ACC112 (cell line): ENCODE results near the gene FOXD1.

Experiments
- H2AFZ ChIP-seq: fragments of 200-600 bp; sonication (generic); one replicate; pipeline ENCODE4 v1.6.0; 2017; ENCODE audit warnings: antibody characterized with exemption, low read length; ENCODE audit not compliant: unreplicated experiment
- H3K27ac ChIP-seq: fragments of 200-600 bp; sonication (generic); 2 replicates; pipeline ENCODE4 v1.5.1; 2014; ENCODE audit warnings: low read depth, mild to moderate bottlenecking, antibody characterized with exemption, low read length, moderate library complexity
- H3K27me3 ChIP-seq: fragments of 200-600 bp; sonication (generic); 2 replicates; pipeline ENCODE4 v1.6.1; 2014; ENCODE audit warnings: mild to moderate bottlenecking, antibody characterized with exemption, low read length, moderate library complexity, mixed read lengths; ENCODE audit not compliant: insufficient read depth
- H3K36me3 ChIP-seq: fragments of 200-600 bp; sonication (generic); 2 replicates; pipeline ENCODE4 v1.6.1; 2016; ENCODE audit warnings: mild to moderate bottlenecking, antibody characterized with exemption, low read length, moderate library complexity, mixed read lengths; ENCODE audit not compliant: insufficient read depth
- H3K4me1 ChIP-seq: fragments of 200-600 bp; sonication (generic); one replicate; pipeline ENCODE4 v1.6.1; 2016; ENCODE audit warnings: low read length, mixed read lengths; ENCODE audit not compliant: insufficient read depth, unreplicated experiment, control insufficient read depth
- H3K4me3 ChIP-seq: fragments of 200-600 bp; sonication (generic); 2 replicates; pipeline ENCODE4 v1.5.1; 2014; ENCODE audit warnings: mild to moderate bottlenecking, low read depth, low read length
- H3K79me2 ChIP-seq: fragments of 200-600 bp; sonication (generic); one replicate; pipeline ENCODE4 v1.6.0; 2016; ENCODE audit warnings: low read length; ENCODE audit not compliant: control insufficient read depth, unreplicated experiment, insufficient read depth

The FOXD1 gene

GRCh38 chr5:73447530-73448462, 781 bp downstream of the FOXD1 start:
- H3K27ac ChIP-seq, result peak overlapping the region; percentile 55
- H3K4me3 ChIP-seq, result peak overlapping the region; percentile 92
- H3K4me1 ChIP-seq, result peaks cover 12% of the 10 kb centered on the region
- peaks cover 9% of the 10 kb centered on the region; the same call in 1 of the 2 replicates for H3K36me3 ChIP-seq
- peaks cover 32% of the 10 kb centered on the region for H3K79me2 ChIP-seq
- H3K27me3 ChIP-seq, result peaks cover 26% of the 10 kb centered on the region
- H2AFZ ChIP-seq, result peak overlapping the region; percentile 52

- Histone ChIP-seq H3K27me3 (peaks cover 17% of the 10 kb centered on the region), H3K36me3 (peaks cover 9% of the 10 kb centered on the region; the same call in 1 of the 2 replicates), H3K4me1 (peaks cover 12% of the 10 kb centered on the region), H3K4me3 (peak overlapping the region; percentile 92), H2AFZ (no peak overlapping the region), H3K79me2 (peaks cover 32% of the 10 kb centered on the region), H3K27ac (no peak overlapping the region)
These were observed 1.7 kb downstream of the FOXD1 start for GRCh38 chr5:73446631-73447529.

GRCh38 chr5:73445665-73446630, 2.6 kb downstream of the FOXD1 start:
- H3K27ac ChIP-seq, result no peak overlapping the region
- H3K4me3 ChIP-seq, result peak overlapping the region; percentile 88

GRCh38 chr5:73444499-73445438, 3.8 kb downstream of the FOXD1 start:
- H3K79me2 ChIP-seq, result peaks cover 32% of the 10 kb centered on the region
- no peak overlapping the region for H2AFZ ChIP-seq
- H3K27ac ChIP-seq, result no peak overlapping the region
- peak overlapping the region; percentile 88 for H3K4me3 ChIP-seq
- peaks cover 20% of the 10 kb centered on the region for H3K4me1 ChIP-seq
- H3K36me3 ChIP-seq, result peaks cover 9% of the 10 kb centered on the region; the same call in 1 of the 2 replicates
- peaks cover 1% of the 10 kb centered on the region for H3K27me3 ChIP-seq

More at GRCh38 chr5:73445665-73446630, 2.6 kb downstream of the FOXD1 start:
- peaks cover 12% of the 10 kb centered on the region for H3K27me3 ChIP-seq
- H3K36me3 ChIP-seq, result peaks cover 9% of the 10 kb centered on the region; the same call in 1 of the 2 replicates
- H3K4me1 ChIP-seq, result peaks cover 16% of the 10 kb centered on the region
- no peak overlapping the region for H2AFZ ChIP-seq
- H3K79me2 ChIP-seq, result peaks cover 32% of the 10 kb centered on the region

GRCh38 chr5:73443829-73444498, 4.6 kb downstream of the FOXD1 start:
- Histone ChIP-seq H3K36me3 (peaks cover 9% of the 10 kb centered on the region; the same call in 1 of the 2 replicates), H2AFZ (no peak overlapping the region), H3K4me1 (peaks cover 23% of the 10 kb centered on the region), H3K4me3 (no peak overlapping the region), H3K27ac (no peak overlapping the region), H3K79me2 (peaks cover 32% of the 10 kb centered on the region), H3K27me3 (no peaks in the 10 kb centered on the region)

- peaks cover 30% of the 10 kb centered on the region for H3K4me1 ChIP-seq
- H3K27me3 ChIP-seq, result no peaks in the 10 kb centered on the region
- H3K36me3 ChIP-seq, result peaks cover 9% of the 10 kb centered on the region; the same call in 1 of the 2 replicates
- H3K4me3 ChIP-seq, result no peak overlapping the region
- H3K27ac ChIP-seq, result no peak overlapping the region
- H3K79me2 ChIP-seq, result peaks cover 32% of the 10 kb centered on the region
- H2AFZ ChIP-seq, result no peak overlapping the region
These were observed 5.5 kb downstream of the FOXD1 start for GRCh38 chr5:73442996-73443627.

- no peaks in the 10 kb centered on the region; the same call in 1 of the 2 replicates for H3K27me3 ChIP-seq
- H3K27ac ChIP-seq, result no peak overlapping the region
- H3K79me2 ChIP-seq, result peaks cover 29% of the 10 kb centered on the region
- no peak overlapping the region for H2AFZ ChIP-seq
- no peak overlapping the region for H3K4me3 ChIP-seq
- H3K4me1 ChIP-seq, result peaks cover 33% of the 10 kb centered on the region
- peaks cover 9% of the 10 kb centered on the region; the same call in 1 of the 2 replicates for H3K36me3 ChIP-seq
These were observed 6.3 kb downstream of the FOXD1 start for GRCh38 chr5:73442231-73442811.

- Histone ChIP-seq H3K36me3 (peaks cover 9% of the 10 kb centered on the region; the same call in 1 of the 2 replicates), H3K79me2 (peaks cover 22% of the 10 kb centered on the region), H2AFZ (no peak overlapping the region), H3K4me3 (no peak overlapping the region), H3K4me1 (peaks cover 39% of the 10 kb centered on the region), H3K27ac (no peak overlapping the region), H3K27me3 (peaks cover 5% of the 10 kb centered on the region; the same call in 1 of the 2 replicates)
These were observed 7.2 kb downstream of the FOXD1 start for GRCh38 chr5:73441378-73441777.
